Measurements from ENCODE around the gene LRRC66. TPM values are rescaled to one million over a fixed set of nuclear protein-coding genes. Genes with fewer than 3 reads are reported as not detected.

LRRC66 gene
- total RNA-seq, 1 donor from 2014 or later = 1.1 TPM

DNA sequence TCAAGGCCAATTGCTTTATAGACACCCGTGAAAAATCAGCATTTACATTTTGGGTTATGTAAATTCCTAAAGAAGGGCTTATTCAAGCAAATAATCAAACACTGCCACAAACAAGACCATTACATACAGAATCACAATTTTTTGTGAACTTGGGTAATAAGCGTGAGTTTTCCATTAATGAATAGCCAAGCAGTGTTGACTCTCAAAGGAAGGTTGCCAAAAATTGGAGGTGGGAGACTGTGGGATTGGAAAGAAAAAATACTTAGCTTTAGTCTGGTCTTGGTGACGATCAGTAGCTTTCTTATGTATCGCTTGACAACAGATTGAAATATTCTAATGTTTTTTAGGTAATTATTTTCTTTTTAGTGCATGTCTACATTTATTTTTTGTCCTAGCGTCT lies 20.9 kb downstream of the LRRC66 start:
- H3K27ac Mint-ChIP-seq = no peak overlapping the region
- TF ChIP-seq, protein P1, sequence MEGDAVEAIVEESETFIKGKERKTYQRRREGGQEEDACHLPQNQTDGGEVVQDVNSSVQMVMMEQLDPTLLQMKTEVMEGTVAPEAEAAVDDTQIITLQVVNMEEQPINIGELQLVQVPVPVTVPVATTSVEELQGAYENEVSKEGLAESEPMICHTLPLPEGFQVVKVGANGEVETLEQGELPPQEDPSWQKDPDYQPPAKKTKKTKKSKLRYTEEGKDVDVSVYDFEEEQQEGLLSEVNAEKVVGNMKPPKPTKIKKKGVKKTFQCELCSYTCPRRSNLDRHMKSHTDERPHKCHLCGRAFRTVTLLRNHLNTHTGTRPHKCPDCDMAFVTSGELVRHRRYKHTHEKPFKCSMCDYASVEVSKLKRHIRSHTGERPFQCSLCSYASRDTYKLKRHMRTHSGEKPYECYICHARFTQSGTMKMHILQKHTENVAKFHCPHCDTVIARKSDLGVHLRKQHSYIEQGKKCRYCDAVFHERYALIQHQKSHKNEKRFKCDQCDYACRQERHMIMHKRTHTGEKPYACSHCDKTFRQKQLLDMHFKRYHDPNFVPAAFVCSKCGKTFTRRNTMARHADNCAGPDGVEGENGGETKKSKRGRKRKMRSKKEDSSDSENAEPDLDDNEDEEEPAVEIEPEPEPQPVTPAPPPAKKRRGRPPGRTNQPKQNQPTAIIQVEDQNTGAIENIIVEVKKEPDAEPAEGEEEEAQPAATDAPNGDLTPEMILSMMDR (conservative IDR thresholded peaks at IDR 0.05) = no peak
- no peak overlapping the region for H3K4me3 Mint-ChIP-seq
- H3K36me3 Mint-ChIP-seq = no peaks in the 10 kb centered on the region
- no peaks in the 10 kb centered on the region for H3K4me1 Mint-ChIP-seq (ENCODE audit: unreplicated experiment)
- H3K9me3 Mint-ChIP-seq = no peaks in the 10 kb centered on the region
- DNase-seq (ENCODE audit: extremely low spot score, unreplicated experiment) = no peak
- no peaks in the 10 kb centered on the region for H3K27me3 Mint-ChIP-seq

DNA sequence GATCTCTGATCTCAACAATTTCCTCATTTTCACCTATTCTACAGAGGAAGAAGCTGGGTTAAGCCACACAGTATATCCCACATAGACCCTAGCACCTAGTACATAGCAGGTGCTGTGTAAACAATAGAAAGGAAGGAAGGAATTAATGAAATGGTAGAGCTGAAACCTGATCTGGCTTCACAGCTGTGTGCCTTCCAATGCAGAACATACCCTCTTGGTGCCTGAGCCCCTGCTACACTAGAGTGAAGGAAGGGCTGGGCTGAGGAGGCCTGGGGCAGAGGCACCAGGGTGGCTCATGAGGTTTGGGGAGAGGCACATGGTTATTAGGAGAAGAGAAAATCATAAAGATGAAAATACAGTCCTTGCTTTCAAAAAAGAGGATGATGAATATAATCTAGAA lies 21.3 kb downstream of the LRRC66 start:
- Mint-ChIP-seq H3K27me3 (no peaks in the 10 kb centered on the region), H3K36me3 (no peaks in the 10 kb centered on the region), H3K4me3 (no peak overlapping the region), H3K9me3 (no peaks in the 10 kb centered on the region), H3K4me1 (ENCODE audit: unreplicated experiment) (no peaks in the 10 kb centered on the region), H3K27ac (no peak overlapping the region)
- DNase-seq (ENCODE audit: extremely low spot score, unreplicated experiment) = no peak
- TF ChIP-seq, protein P1 (conservative IDR thresholded peaks at IDR 0.05) = no peak

DNA sequence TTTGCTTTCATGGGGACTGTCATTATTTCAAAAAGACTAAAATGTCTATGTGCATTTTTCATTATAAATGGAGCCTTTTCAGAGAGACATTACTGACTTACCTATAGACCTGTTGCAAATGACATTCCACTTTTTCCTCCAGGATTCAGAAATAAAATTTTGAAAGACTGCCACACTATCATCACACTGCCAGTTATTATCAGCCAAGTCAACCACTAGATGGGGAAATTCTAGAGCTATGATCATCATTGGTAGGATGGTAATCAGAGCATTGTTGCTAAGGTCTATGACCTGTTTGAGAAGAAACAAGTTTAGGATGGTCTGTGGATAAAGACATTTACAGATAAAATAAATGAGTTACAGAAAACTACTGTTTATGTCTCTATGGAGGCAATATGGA lies 22.5 kb downstream of the LRRC66 start:
- DNase-seq (ENCODE audit: extremely low spot score, unreplicated experiment) = no peak
- Mint-ChIP-seq H3K4me1 (ENCODE audit: unreplicated experiment) (no peaks in the 10 kb centered on the region), H3K9me3 (no peaks in the 10 kb centered on the region), H3K4me3 (no peak overlapping the region), H3K27me3 (no peaks in the 10 kb centered on the region), H3K27ac (no peak overlapping the region), H3K36me3 (no peaks in the 10 kb centered on the region)
- TF ChIP-seq, protein P1 (conservative IDR thresholded peaks at IDR 0.05) = no peak

DNA sequence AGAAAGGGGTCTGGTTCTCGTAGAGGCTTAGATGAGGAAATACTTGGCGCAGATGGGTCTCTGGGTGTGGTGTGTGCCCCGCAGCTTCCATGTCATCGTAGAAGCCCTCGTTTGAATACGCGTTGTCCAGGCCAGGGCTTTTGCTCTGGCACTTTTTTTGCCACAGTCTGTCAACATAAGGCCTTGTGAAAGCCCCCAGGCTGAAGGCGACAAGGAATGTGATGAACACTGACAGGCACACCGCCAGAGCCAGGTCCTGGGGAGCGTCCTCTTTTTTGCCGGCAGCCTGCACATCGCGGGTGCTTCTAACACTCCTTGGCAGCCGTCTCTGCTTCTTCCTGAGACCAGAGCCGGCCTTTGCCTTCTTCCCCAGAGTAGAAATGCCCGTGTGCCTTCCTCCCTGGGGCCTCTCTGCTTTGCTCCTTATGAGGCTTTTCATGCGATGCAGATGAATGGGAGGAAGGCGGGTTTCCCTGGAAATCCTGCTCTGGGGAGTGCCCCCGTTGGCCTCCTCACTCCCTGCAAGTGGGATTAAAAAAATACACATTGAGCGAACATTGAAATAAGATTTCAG lies 24.4 kb downstream of the LRRC66 start:
- H3K4me3 Mint-ChIP-seq = no peak overlapping the region
- TF ChIP-seq, protein P1 (conservative IDR thresholded peaks at IDR 0.05) = no peak
- no peaks in the 10 kb centered on the region for H3K27me3 Mint-ChIP-seq
- H3K9me3 Mint-ChIP-seq = peaks cover 4% of the 10 kb centered on the region
- H3K27ac Mint-ChIP-seq = no peak overlapping the region
- no peaks in the 10 kb centered on the region for H3K36me3 Mint-ChIP-seq
- no peaks in the 10 kb centered on the region for H3K4me1 Mint-ChIP-seq (ENCODE audit: unreplicated experiment)
- DNase-seq (ENCODE audit: extremely low spot score, unreplicated experiment) = no peak

DNA sequence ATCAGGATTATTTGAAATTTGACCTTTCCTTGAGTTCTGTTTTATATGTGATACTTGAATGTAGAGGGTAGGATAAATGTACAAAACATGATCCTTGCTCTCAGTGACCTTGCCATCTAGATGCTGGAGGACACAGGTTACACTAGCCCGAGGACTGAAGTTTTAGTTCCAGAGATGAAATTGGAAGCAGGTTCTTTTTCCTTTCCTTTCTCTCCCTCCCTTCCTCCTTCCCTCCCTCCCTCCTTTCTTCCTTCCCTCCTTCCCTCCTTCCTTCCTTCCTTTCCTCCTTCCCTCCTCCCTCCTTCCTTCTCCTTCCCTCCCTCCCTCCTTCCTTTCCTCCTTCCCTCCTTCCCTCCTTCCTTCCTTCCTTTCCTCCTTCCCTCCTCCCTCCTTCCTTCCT lies 54.3 kb downstream of the LRRC66 start:
- no peak for DNase-seq (ENCODE audit: extremely low spot score, unreplicated experiment)
- H3K27ac Mint-ChIP-seq = no peak overlapping the region
- H3K27me3 Mint-ChIP-seq = no peaks in the 10 kb centered on the region
- no peak overlapping the region for H3K4me3 Mint-ChIP-seq
- no peaks in the 10 kb centered on the region for H3K36me3 Mint-ChIP-seq
- no peaks in the 10 kb centered on the region for H3K4me1 Mint-ChIP-seq (ENCODE audit: unreplicated experiment)
- TF ChIP-seq, protein P1 (conservative IDR thresholded peaks at IDR 0.05) = no peak
- H3K9me3 Mint-ChIP-seq = no peaks in the 10 kb centered on the region

All from type B pancreatic cell (in vitro differentiated cells).